Adrenal gland (tissue), 12 donors: ENCODE measurements around the gene PLA2G4F. TPM values are rescaled to one million over a fixed set of nuclear protein-coding genes. Genes with fewer than 3 reads are reported as not detected.

Source experiments
- DNase-seq, 7 donors: peaks; one replicate each; pipeline ENCODE4 v3.0.0-alpha.2; 2019 to 2020
- H3K27ac ChIP-seq, 5 donors: fragments of 200-600 bp; sonication (generic) in 4 of 5; 1 replicate in 3 of 5; 2 replicates in 2 of 5; pipeline versions ENCODE4 v1.5.1 to v1.8.0; 2016 to 2020; ENCODE audit warnings: mild to moderate bottlenecking in 1 of 5
- H3K27me3 ChIP-seq: fragments of 200-600 bp; 2 replicates; pipeline ENCODE4 v1.8.0; 2021
- H3K36me3 ChIP-seq, 2 donors: fragments of 200-600 bp; replicated peaks in 1 of 2; 1 replicate in 1 of 2; 2 replicates in 1 of 2; pipeline versions ENCODE4 v1.5.1 to v1.8.0; 2018 to 2022
- H3K4me1 ChIP-seq, 2 donors: fragments of 200-600 bp; replicated peaks in 1 of 2; 1 replicate in 1 of 2; 2 replicates in 1 of 2; pipeline versions ENCODE4 v1.5.1 to v1.8.0; 2018 to 2021
- H3K4me3 ChIP-seq, 4 donors: fragments of 200-600 bp; sonication (generic) in 3 of 4; one replicate each; pipeline ENCODE4 v1.5.1; 2016 to 2018
- H3K9me3 ChIP-seq, 3 donors: fragments of 200-600 bp; sonication (generic) in 1 of 3; replicated peaks in 1 of 3; 1 replicate in 2 of 3; 2 replicates in 1 of 3; pipeline versions ENCODE4 v1.5.1 to v1.8.0; 2016 to 2021
- CTCF ChIP-seq, 6 experiments: fragments of 450-650 bp in 4 of 6; fragments of 200-600 bp in 2 of 6; sonication (generic) in 1 of 6; IDR thresholded peaks; 1 replicate in 5 of 6; 2 replicates in 1 of 6; pipeline versions ENCODE4 v1.5.1 to v1.8.0; 2016 to 2021; ENCODE audit warnings: antibody characterized with exemption in 6 of 6, mild to moderate bottlenecking in 2 of 6, moderate library complexity in 1 of 6
- POLR2A ChIP-seq, 2 donors: fragments of 450-650 bp; IDR thresholded peaks; one replicate each; pipeline ENCODE4 v1.6.1; 2017; ENCODE audit warnings: antibody characterized with exemption in 2 of 2, mild to moderate bottlenecking in 2 of 2, moderate library complexity in 1 of 2
- WGBS, 4 donors: extraction: QIAGEN DNeasy Blood & Tissue Kit in 2 of 4; methylation state at CpG; one replicate each; pipeline versions ENCODE4 v1.1.5 to v1.1.7; 2013 to 2017; 5-methylcytosine and 5-hydroxymethylcytosine counted together
- intact Hi-C, 2 donors: fragments of 100-400 bp; cut with DNase I; formaldehyde crosslinking; loops; one replicate each; pipeline versions ENCODE4 v1.14.1 to v1.15.0; 2022 to 2023
- polyA plus RNA-seq, 3 donors: library from polyadenylated mRNA; stranded (reverse); fragments of 200-250 nt in 2 of 3; fragments of 350-450 nt in 1 of 3; fragmentation: Illumina TruSeq in 1 of 3; extraction: RNeasy Lipid Tissue Mini Kit (QIAGEN cat#74804) in 1 of 3; gene quantifications; one replicate each; pipeline ENCODE4 v1.2.3, GENCODE V29; 2013 to 2014
- total RNA-seq, 9 donors: library from RNA; depleted of rRNA in 4 of 9; stranded (reverse); fragments of >200 nt in 4 of 9; fragments of 120-200 nt in 1 of 9; fragmentation: NEBNext Ultra II Directional in 1 of 9; extraction: Animal tissue kit (Norgen Biotek cat#: 25700) in 1 of 9; gene quantifications; one replicate each; pipeline versions ENCODE4 v1.1.0 to v1.2.4, GENCODE V29; 2013 to 2023
- donor health status: healthy with polysubstance abuse.
- donor health status: Bipolar disorder and iron deficiency.
- donor health status: DM: yes; HTN: yes; CAD: no.
- donor health status: DM: no; HTN: no; CAD: no.
- donor health status: DM: no; HTN: no; CAD: no.
- donor health status: DM: yes; HTN: yes; CAD: no.

The PLA2G4F gene
- total and polyA plus RNA-seq, 12 donors, result 0.03 to 0.29 (median 0.11) TPM; not detected in 9

GRCh38 chr15:42118650-42119445 lies 37.6 kb downstream of the PLA2G4F start:
- intact Hi-C loops, result no loop called here
- no peaks in the 10 kb centered on the region for H3K27me3 ChIP-seq
- 52 to 58% (median 56%) methylated on average over 10 of the region's 10 CpGs for WGBS, 4 donors
- H3K4me3 ChIP-seq, result no peak overlapping the region
- H3K9me3 ChIP-seq, result no peaks in the 10 kb centered on the region
- H3K4me1 ChIP-seq, result no peaks in the 10 kb centered on the region
- TF ChIP-seq POLR2A (IDR thresholded peaks at IDR 0.05) (no peak), CTCF (IDR thresholded peaks at IDR 0.05) (no peak)
- no peaks in the 10 kb centered on the region for H3K36me3 ChIP-seq
- H3K27ac ChIP-seq, result no peak overlapping the region
- DNase-seq, result no peak

- TF ChIP-seq CTCF (IDR thresholded peaks at IDR 0.05) (no peak), POLR2A (IDR thresholded peaks at IDR 0.05) (no peak)
- intact Hi-C loops, result loop anchor here in 1 of 2 donors (2.0 kb wide), 1 partner anchor 29 kb away; no protein-coding TSS in a partner anchor
- Histone ChIP-seq H3K27me3 (no peaks in the 10 kb centered on the region), H3K4me1 (no peaks in the 10 kb centered on the region), H3K9me3 (no peaks in the 10 kb centered on the region), H3K36me3 (no peaks in the 10 kb centered on the region), H3K4me3 (no peak overlapping the region), H3K27ac (no peak overlapping the region)
- no peak for DNase-seq
- WGBS, 4 donors, result 54 to 63% (median 57%) methylated on average over 4 of the region's 4 CpGs
Observed at GRCh38 chr15:42111924-42112323, 44.5 kb downstream of the PLA2G4F start.

GRCh38 chr15:42110367-42110766 lies 46.1 kb downstream of the PLA2G4F start:
- Histone ChIP-seq H3K36me3 (no peaks in the 10 kb centered on the region), H3K4me1 (no peaks in the 10 kb centered on the region), H3K27ac (no peak overlapping the region), H3K9me3 (no peaks in the 10 kb centered on the region), H3K27me3 (no peaks in the 10 kb centered on the region), H3K4me3 (no peak overlapping the region)
- DNase-seq, result no peak
- no peak for TF ChIP-seq CTCF (IDR thresholded peaks at IDR 0.05)
- TF ChIP-seq POLR2A (IDR thresholded peaks at IDR 0.05), result no peak
- WGBS, 4 donors, result 63 to 71% (median 69%) methylated on average over 3 of the region's 3 CpGs
- intact Hi-C loops, result loop anchor here in 1 of 2 donors (2.0 kb wide), 1 partner anchor 30 kb away; no protein-coding TSS in a partner anchor

- H3K9me3 ChIP-seq, result no peaks in the 10 kb centered on the region
- DNase-seq, result no peak
- no peaks in the 10 kb centered on the region for H3K4me1 ChIP-seq
- H3K4me3 ChIP-seq, result no peak overlapping the region
- intact Hi-C loops, result no loop called here
- H3K36me3 ChIP-seq, result no peaks in the 10 kb centered on the region
- WGBS, 4 donors, result 58 to 76% (median 69%) methylated on average over 3 of the region's 3 CpGs
- TF ChIP-seq POLR2A (IDR thresholded peaks at IDR 0.05) (no peak), CTCF (IDR thresholded peaks at IDR 0.05) (no peak)
- no peaks in the 10 kb centered on the region for H3K27me3 ChIP-seq
- no peak overlapping the region for H3K27ac ChIP-seq
Observed at GRCh38 chr15:42108806-42109205, 47.6 kb downstream of the PLA2G4F start.
